Right lung (tissue), 10 donors: ENCODE measurements around the gene ATAD1. TPM values are rescaled to one million over a fixed set of nuclear protein-coding genes. Genes with fewer than 3 reads are reported as not detected.
"Not testable (repeated sequence)": the region's sequence is repeated elsewhere in the genome, so short reads cannot be mapped to it uniquely, and the experiment has no call there.

ENCODE experiments used
- DNase-seq, 2 donors: peaks; one replicate each; pipeline ENCODE4 v3.0.0-alpha.2; 2013
- long read RNA-seq, 8 donors: transcript quantifications; one replicate each; lab custom pipeline, GENCODE V29; 2026
- polyA plus RNA-seq, 5 donors: library from polyadenylated mRNA; unstranded; fragments of 120-200 nt; gene quantifications; one replicate each; pipeline versions ENCODE4 v1.2.1 to v1.2.3, GENCODE V29; 2013; ENCODE audit warnings: inconsistent platforms in 1 of 5, low replicate concordance in 1 of 5; ENCODE audit not compliant: insufficient read length in 5 of 5, insufficient read depth in 1 of 5

Gene ATAD1
- 10 to 100 TPM; 38.8 to 65.5 (median 57.6) TPM for polyA plus RNA-seq
- long read RNA-seq, donor 1, full-length matches to known transcripts: 4 of 13 reads
- long read RNA-seq, donor 1, partial matches to known transcripts: 0 of 13 reads
- long read RNA-seq, donor 1, other reads (novel, unspliced or antisense): 9 of 13 reads
- long read RNA-seq, donor 2, full-length matches to known transcripts: 5 of 16 reads
- long read RNA-seq, donor 2, partial matches to known transcripts: 0 of 16 reads
- long read RNA-seq, donor 2, other reads (novel, unspliced or antisense): 11 of 16 reads
- long read RNA-seq, donor 3, full-length matches to known transcripts: 5 of 5 reads
- long read RNA-seq, donor 3, partial matches to known transcripts: 0 of 5 reads
- long read RNA-seq, donor 3, other reads (novel, unspliced or antisense): 0 of 5 reads
- long read RNA-seq, donor 4, full-length matches to known transcripts: 2 of 7 reads
- long read RNA-seq, donor 4, partial matches to known transcripts: 0 of 7 reads
- long read RNA-seq, donor 4, other reads (novel, unspliced or antisense): 5 of 7 reads
- long read RNA-seq, donor 5, full-length matches to known transcripts: 4 of 23 reads
- long read RNA-seq, donor 5, partial matches to known transcripts: 8 of 23 reads
- long read RNA-seq, donor 5, other reads (novel, unspliced or antisense): 11 of 23 reads
- long read RNA-seq, donor 6, full-length matches to known transcripts: 3 of 23 reads
- long read RNA-seq, donor 6, partial matches to known transcripts: 5 of 23 reads
- long read RNA-seq, donor 6, other reads (novel, unspliced or antisense): 15 of 23 reads
- long read RNA-seq, donor 7, full-length matches to known transcripts: 6 of 14 reads
- long read RNA-seq, donor 7, partial matches to known transcripts: 0 of 14 reads
- long read RNA-seq, donor 7, other reads (novel, unspliced or antisense): 8 of 14 reads
- long read RNA-seq, donor 8, full-length matches to known transcripts: 3 of 13 reads
- long read RNA-seq, donor 8, partial matches to known transcripts: 10 of 13 reads
- long read RNA-seq, donor 8, other reads (novel, unspliced or antisense): 0 of 13 reads

GRCh38 chr10:87817609-87818504 is at the start of gene ATAD1:
TSS of gene ATAD1 (minus strand) at chr10:87818226. CDS start at chr10:87814599, 3,627 bp downstream.
- DNase-seq: peak; percentile 85

GRCh38 chr10:87867453-87867852 is 49.4 kb upstream of the ATAD1 start:
- no peak for DNase-seq

GRCh38 chr10:87866412-87866974 is 48.5 kb upstream of the ATAD1 start:
- peak in 1 of 2 donors; percentile 29 for DNase-seq

- no peak for DNase-seq
Observed at GRCh38 chr10:87865241-87865881, 47.3 kb upstream of the ATAD1 start.

- DNase-seq: peak in 1 of 2 donors; percentile 30
Observed at GRCh38 chr10:87864496-87865059, 46.6 kb upstream of the ATAD1 start.

- peak in 1 of 2 donors; percentile 32 for DNase-seq
Observed at GRCh38 chr10:87863951-87864495, 46.0 kb upstream of the ATAD1 start.

- peak; percentile 90 to 93 for DNase-seq
Observed at GRCh38 chr10:87863053-87863943, 45.3 kb upstream of the ATAD1 start, which contains the start of the genes KLLN and PTEN. TSS of gene KLLN (minus strand) at chr10:87863533. CDS start at chr10:87862487, 1,046 bp downstream. TSS of gene PTEN (plus strand) at chr10:87863625. CDS start at chr10:87864470, 845 bp downstream.

- no peak for DNase-seq
Observed at GRCh38 chr10:87862679-87863052, 44.6 kb upstream of the ATAD1 start.

GRCh38 chr10:87861953-87862678 is 44.1 kb upstream of the ATAD1 start:
- peak; percentile 96 to 97 for DNase-seq

- peak in 1 of 2 donors; percentile 66 for DNase-seq
Observed at GRCh38 chr10:87861566-87861952, 43.5 kb upstream of the ATAD1 start.

GRCh38 chr10:87860816-87861403 is 42.9 kb upstream of the ATAD1 start:
- no peak for DNase-seq

GRCh38 chr10:87860156-87860795 is 42.2 kb upstream of the ATAD1 start:
- DNase-seq: no peak

- not testable (repeated sequence) for DNase-seq
Observed at GRCh38 chr10:87855665-87856064, 37.6 kb upstream of the ATAD1 start.

GRCh38 chr10:87855247-87855646 is 37.2 kb upstream of the ATAD1 start:
- not testable (repeated sequence) for DNase-seq

- DNase-seq: no peak
Observed at GRCh38 chr10:87852089-87852488, 34.1 kb upstream of the ATAD1 start.

GRCh38 chr10:87850742-87851205 is 32.7 kb upstream of the ATAD1 start:
- peak in 1 of 2 donors; percentile 56 for DNase-seq
